Kidney (tissue), 14 donors: ENCODE results near the gene TFCP2L1. TPM values are rescaled to one million over a fixed set of nuclear protein-coding genes. Genes with fewer than 3 reads are reported as not detected.

ENCODE experiments used
- DNase-seq, 5 donors: peaks; one replicate each; pipeline ENCODE4 v3.0.0-alpha.2; 2013 to 2020
- FAIRE-seq: peaks from 2 replicates; lab custom pipeline; 2012; peaks lifted over from hg19 to GRCh38; lab: Jason Lieb, UNC
- H3K27ac ChIP-seq, 2 donors: one replicate each; pipeline ENCODE4 v1.7.0; 2013; ENCODE audit warnings: low read depth in 2 of 2, low read length in 2 of 2, inconsistent platforms in 1 of 2
- H3K27me3 ChIP-seq: one replicate; pipeline ENCODE4 v1.7.1; 2013; ENCODE audit warnings: low read length, inconsistent platforms; ENCODE audit not compliant: control insufficient read depth, insufficient read depth
- H3K36me3 ChIP-seq, 3 donors: one replicate each; pipeline versions ENCODE4 v1.7.0 to v1.7.1; 2013; ENCODE audit warnings: low read length in 3 of 3, control low read depth in 1 of 3, inconsistent platforms in 1 of 3; ENCODE audit not compliant: insufficient read depth in 3 of 3, control insufficient read depth in 2 of 3
- H3K4me1 ChIP-seq, 3 donors: one replicate each; pipeline versions ENCODE4 v1.7.0 to v1.7.1; 2013; ENCODE audit warnings: low read length in 3 of 3, inconsistent platforms in 1 of 3, low read depth in 1 of 3; ENCODE audit not compliant: control insufficient read depth in 2 of 3, insufficient read depth in 2 of 3
- H3K4me3 ChIP-seq, 3 donors: one replicate each; pipeline versions ENCODE4 v1.7.0 to v1.8.1; 2013; ENCODE audit warnings: low read length in 3 of 3, control low read depth in 1 of 3, inconsistent platforms in 1 of 3
- H3K9ac ChIP-seq, 3 donors: one replicate each; pipeline versions ENCODE4 v1.7.0 to v1.7.1; 2013; ENCODE audit warnings: low read length in 3 of 3, control low read depth in 1 of 3, inconsistent platforms in 1 of 3
- H3K9me3 ChIP-seq, 3 donors: one replicate each; pipeline versions ENCODE4 v1.7.0 to v1.7.1; 2013; ENCODE audit warnings: low read length in 3 of 3, control low read depth in 1 of 3, inconsistent platforms in 1 of 3; ENCODE audit not compliant: control insufficient read depth in 2 of 3, insufficient read depth in 1 of 3
- intact Hi-C: fragments of 100-400 bp; cut with DNase I; formaldehyde crosslinking; loops from one replicate; pipeline ENCODE4 v1.11.1; 2022
- polyA plus RNA-seq: library from polyadenylated mRNA; stranded (reverse); fragments of 350-450 nt; fragmentation: Illumina TruSeq; extraction: RNeasy Lipid Tissue Mini Kit (QIAGEN cat#74804); gene quantifications from one replicate; pipeline ENCODE4 v1.2.3, GENCODE V29; 2014; ENCODE audit warnings: low read depth, low replicate concordance; ENCODE audit not compliant: insufficient read depth
- total RNA-seq: library from RNA; stranded (reverse); fragmentation: NEBNext Ultra II Directional; extraction: Animal tissue kit (Norgen Biotek cat#: 25700); gene quantifications from one replicate; pipeline ENCODE4 v1.2.1, GENCODE V29; 2021
- TF ChIP-seq, protein P1 (sequence below): IDR thresholded peaks from 3 replicates; pipeline ENCODE4 v1.5.1; 2012; ENCODE audit warnings: mild to moderate bottlenecking, moderate library complexity, borderline replicate concordance; ENCODE audit not compliant: insufficient read depth; ENCODE audit errors: extremely low read depth
- donor health status: control.
- donor health status: control.
- donor health status: control.
- donor health status: control.
- donor health status: control.
- donor health status: DM: yes; HTN: yes; CAD: no.
- donor health status: Normal renal cell carcinoma (clear cell type).

Gene TFCP2L1
- total and polyA plus RNA-seq, 2 donors from 2014 or later, result 44.4 to 172 TPM

- Histone ChIP-seq H3K9me3 (no peaks in the 10 kb centered on the region), H3K4me1 (peaks cover 0 to 21% (median 4%) of the 10 kb centered on the region in 3 donors), H3K27ac (no peak overlapping the region), H3K4me3 (no peak overlapping the region), H3K9ac (no peak overlapping the region), H3K27me3 (no peaks in the 10 kb centered on the region), H3K36me3 (peaks cover 0 to 68% (median 55%) of the 10 kb centered on the region in 3 donors)
- intact Hi-C loops, result no loop called here
- TF ChIP-seq, protein P1, sequence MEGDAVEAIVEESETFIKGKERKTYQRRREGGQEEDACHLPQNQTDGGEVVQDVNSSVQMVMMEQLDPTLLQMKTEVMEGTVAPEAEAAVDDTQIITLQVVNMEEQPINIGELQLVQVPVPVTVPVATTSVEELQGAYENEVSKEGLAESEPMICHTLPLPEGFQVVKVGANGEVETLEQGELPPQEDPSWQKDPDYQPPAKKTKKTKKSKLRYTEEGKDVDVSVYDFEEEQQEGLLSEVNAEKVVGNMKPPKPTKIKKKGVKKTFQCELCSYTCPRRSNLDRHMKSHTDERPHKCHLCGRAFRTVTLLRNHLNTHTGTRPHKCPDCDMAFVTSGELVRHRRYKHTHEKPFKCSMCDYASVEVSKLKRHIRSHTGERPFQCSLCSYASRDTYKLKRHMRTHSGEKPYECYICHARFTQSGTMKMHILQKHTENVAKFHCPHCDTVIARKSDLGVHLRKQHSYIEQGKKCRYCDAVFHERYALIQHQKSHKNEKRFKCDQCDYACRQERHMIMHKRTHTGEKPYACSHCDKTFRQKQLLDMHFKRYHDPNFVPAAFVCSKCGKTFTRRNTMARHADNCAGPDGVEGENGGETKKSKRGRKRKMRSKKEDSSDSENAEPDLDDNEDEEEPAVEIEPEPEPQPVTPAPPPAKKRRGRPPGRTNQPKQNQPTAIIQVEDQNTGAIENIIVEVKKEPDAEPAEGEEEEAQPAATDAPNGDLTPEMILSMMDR, result no peak
- FAIRE-seq (no peak), DNase-seq (peak in 2 of 5 donors; percentile 7 to 39)
Observed at GRCh38 chr2:121245120-121245820, 39.7 kb downstream of the TFCP2L1 start.

DNA sequence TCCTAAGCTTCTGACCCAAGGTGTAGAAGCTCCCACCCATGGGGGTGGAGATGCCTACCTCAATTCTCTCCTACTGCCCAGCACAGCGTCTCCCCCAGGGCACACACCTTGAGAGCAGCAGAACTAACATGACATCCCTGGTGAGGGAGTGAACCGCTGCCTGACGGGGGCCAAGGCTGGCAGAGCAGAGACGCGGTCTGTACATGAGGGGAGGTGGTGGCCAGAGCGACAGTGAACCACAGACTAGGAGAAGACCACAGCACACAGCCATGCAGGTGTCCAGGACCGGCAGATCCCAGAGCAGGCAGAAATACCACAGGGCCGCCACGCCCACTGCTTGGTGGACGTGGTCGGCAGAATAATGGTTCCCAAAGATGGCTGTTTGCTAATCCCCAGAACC is 40.4 kb downstream of the TFCP2L1 start:
- Histone ChIP-seq H3K9ac (no peak overlapping the region), H3K4me1 (peaks cover 0 to 21% (median 10%) of the 10 kb centered on the region in 3 donors), H3K36me3 (peaks cover 0 to 75% (median 56%) of the 10 kb centered on the region in 3 donors), H3K4me3 (no peak overlapping the region), H3K27me3 (no peaks in the 10 kb centered on the region), H3K27ac (peak overlapping the region in 1 of 2 donors; percentile 41), H3K9me3 (no peaks in the 10 kb centered on the region)
- FAIRE-seq (no peak), DNase-seq (peak in 1 of 5 donors; percentile 54)
- intact Hi-C loops, result no loop called here
- TF ChIP-seq, protein P1, result no peak

DNA sequence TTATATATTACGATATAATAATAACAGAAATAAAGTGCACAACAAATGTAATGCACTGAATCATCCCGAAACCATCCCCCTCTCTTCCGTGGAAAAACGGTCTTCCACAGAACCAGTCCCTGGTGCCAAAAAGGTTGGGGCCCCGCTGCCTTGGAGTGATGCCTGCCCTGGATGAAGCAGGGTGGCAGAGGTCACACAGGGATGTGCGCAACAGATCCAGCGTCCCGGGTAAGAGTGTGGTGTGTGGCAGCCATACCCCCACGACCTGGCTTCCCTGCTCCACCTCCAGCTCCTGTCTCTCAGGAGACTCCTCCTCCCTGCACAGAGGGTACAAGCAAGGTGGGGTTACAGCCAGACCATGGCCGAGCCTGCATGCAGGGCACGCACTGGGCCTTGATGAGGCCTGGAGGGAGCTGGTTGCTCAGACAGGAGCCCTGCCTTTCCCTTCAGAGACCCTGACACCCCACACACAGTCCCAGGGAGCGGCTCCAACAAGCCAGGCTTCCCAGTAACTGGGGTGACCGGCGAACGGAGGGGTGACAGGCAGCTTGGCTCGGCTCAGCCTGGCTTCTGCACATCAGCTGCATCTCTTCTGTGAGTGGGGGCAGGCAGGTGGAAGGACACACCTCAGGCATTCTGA is 41.1 kb downstream of the TFCP2L1 start:
- H3K36me3 ChIP-seq, result peaks cover 0 to 82% (median 60%) of the 10 kb centered on the region in 3 donors
- H3K27me3 ChIP-seq, result no peaks in the 10 kb centered on the region
- H3K9ac ChIP-seq, result no peak overlapping the region
- intact Hi-C loops, result no loop called here
- H3K4me1 ChIP-seq, result peaks cover 0 to 21% (median 10%) of the 10 kb centered on the region in 3 donors
- H3K9me3 ChIP-seq, result no peaks in the 10 kb centered on the region
- FAIRE-seq (no peak), DNase-seq (peak in 1 of 5 donors; percentile 56)
- no peak overlapping the region for H3K27ac ChIP-seq
- H3K4me3 ChIP-seq, result no peak overlapping the region
- TF ChIP-seq, protein P1, result no peak
